ENCODE data around the gene CLEC9A. TPM values are rescaled to one million over a fixed set of nuclear protein-coding genes. Genes with fewer than 3 reads are reported as not detected.

Gene CLEC9A
- total and polyA plus RNA-seq, 12 donors = 0.07 to 0.23 (median 0.14) TPM; not detected in 7

DNA sequence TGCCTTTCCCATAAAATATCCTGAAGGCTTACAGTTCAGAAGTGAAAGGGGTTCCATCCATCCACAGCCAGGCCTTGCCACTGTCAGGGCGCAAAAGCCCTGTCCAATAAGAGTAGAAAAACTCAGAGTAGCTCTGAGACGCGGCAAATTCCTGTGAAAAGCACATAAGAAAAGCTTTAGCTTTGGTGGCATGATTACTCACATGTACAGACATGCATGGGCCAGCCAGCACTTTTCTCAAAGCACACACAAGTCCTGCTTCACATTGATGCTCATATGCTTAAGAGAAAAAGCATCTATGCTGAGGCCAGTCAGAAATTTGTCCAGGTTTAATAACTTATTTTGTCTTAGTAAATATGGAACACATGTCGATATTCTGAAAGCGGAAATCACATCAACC, 42.8 kb downstream of the CLEC9A start:
- Histone ChIP-seq H3K27ac (no peak overlapping the region), H3K36me3 (replicated peaks in 1 of 2) (no peaks in the 10 kb centered on the region), H3K27me3 (no peaks in the 10 kb centered on the region), H3K4me3 (no peak overlapping the region), H3K9me3 (replicated peaks in 1 of 3) (no peaks in the 10 kb centered on the region), H3K4me1 (replicated peaks in 1 of 2) (peaks cover 0 to 4% of the 10 kb centered on the region in 2 donors)
- no peak for DNase-seq
- 85 to 92% (median 88%) methylated on average over 5 of the region's 5 CpGs for WGBS, 4 donors
- TF ChIP-seq, protein P1, sequence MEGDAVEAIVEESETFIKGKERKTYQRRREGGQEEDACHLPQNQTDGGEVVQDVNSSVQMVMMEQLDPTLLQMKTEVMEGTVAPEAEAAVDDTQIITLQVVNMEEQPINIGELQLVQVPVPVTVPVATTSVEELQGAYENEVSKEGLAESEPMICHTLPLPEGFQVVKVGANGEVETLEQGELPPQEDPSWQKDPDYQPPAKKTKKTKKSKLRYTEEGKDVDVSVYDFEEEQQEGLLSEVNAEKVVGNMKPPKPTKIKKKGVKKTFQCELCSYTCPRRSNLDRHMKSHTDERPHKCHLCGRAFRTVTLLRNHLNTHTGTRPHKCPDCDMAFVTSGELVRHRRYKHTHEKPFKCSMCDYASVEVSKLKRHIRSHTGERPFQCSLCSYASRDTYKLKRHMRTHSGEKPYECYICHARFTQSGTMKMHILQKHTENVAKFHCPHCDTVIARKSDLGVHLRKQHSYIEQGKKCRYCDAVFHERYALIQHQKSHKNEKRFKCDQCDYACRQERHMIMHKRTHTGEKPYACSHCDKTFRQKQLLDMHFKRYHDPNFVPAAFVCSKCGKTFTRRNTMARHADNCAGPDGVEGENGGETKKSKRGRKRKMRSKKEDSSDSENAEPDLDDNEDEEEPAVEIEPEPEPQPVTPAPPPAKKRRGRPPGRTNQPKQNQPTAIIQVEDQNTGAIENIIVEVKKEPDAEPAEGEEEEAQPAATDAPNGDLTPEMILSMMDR (IDR thresholded peaks at IDR 0.05) = no peak
- TF ChIP-seq POLR2A (IDR thresholded peaks at IDR 0.05) = no peak
- intact Hi-C loops (cut with DNase I) = no loop called here

DNA sequence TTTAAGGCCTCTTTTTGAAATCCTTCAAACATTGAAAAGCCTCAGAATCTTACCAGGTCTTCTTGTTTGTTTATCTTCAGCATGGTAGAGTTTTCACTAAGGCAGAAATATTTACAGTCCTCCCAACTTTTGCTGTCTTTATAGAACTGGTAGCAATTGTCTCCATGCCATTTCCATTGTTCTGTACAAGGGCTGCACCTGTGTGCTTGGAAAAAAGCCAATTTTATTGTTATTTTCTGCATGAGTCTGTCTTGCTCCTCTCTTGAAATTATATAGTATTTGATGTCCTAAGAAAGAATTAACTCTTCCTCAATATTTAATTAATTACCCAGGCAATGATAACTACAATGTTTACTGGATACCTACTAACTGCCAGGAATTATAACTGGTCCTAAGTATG, 45.0 kb downstream of the CLEC9A start:
- Histone ChIP-seq H3K27ac (no peak overlapping the region), H3K9me3 (replicated peaks in 1 of 3) (no peaks in the 10 kb centered on the region), H3K27me3 (no peaks in the 10 kb centered on the region), H3K36me3 (replicated peaks in 1 of 2) (no peaks in the 10 kb centered on the region), H3K4me3 (no peak overlapping the region), H3K4me1 (replicated peaks in 1 of 2) (no peaks in the 10 kb centered on the region)
- no peak for TF ChIP-seq POLR2A (IDR thresholded peaks at IDR 0.05)
- TF ChIP-seq, protein P1 (IDR thresholded peaks at IDR 0.05) = no peak
- no peak for DNase-seq
- intact Hi-C loops (cut with DNase I) = no loop called here

DNA sequence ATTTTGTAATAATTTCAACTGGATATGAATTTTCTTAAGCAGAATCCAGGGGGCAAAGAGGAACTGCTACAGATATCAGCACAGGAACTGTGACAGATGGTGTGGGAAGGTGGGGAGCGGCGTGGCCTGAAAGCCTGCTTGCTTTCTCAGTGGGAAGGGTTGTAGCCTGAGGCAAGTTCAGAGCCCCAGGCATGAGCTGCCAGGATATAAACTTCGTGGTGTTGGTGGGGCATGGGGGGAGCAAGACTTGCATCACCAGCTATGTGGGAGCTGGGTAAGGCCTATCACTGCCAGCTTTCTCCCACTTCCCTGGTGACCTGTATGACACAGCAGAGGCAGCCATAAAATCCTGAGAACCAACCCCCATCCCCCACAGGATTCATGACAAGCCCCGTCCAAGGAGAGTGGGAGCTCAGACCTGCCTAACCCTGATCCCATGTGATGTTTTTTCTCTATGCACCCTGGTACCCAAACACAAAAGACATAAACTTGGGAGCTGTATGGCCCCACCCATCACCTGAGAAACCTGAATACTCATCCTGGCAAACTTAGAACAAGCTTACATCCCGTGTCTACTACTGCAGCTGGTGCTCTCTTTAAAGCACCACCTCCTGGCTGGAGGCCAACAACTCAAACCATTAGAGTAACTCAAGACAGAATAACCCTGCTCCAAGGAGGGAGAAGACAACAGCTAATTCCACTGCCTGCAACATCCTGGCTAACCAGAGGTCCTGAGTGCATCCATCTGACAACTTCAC, 51.8 kb downstream of the CLEC9A start:
- Histone ChIP-seq H3K4me1 (replicated peaks in 1 of 2) (no peaks in the 10 kb centered on the region), H3K27ac (no peak overlapping the region), H3K27me3 (no peaks in the 10 kb centered on the region), H3K4me3 (no peak overlapping the region), H3K36me3 (replicated peaks in 1 of 2) (no peaks in the 10 kb centered on the region), H3K9me3 (replicated peaks in 1 of 3) (no peaks in the 10 kb centered on the region)
- intact Hi-C loops (cut with DNase I) = no loop called here
- 67 to 84% (median 74%) methylated on average over 5 of the region's 5 CpGs for WGBS, 4 donors
- TF ChIP-seq, protein P1 (IDR thresholded peaks at IDR 0.05) = no peak
- no peak for TF ChIP-seq POLR2A (IDR thresholded peaks at IDR 0.05)
- DNase-seq = no peak

DNA sequence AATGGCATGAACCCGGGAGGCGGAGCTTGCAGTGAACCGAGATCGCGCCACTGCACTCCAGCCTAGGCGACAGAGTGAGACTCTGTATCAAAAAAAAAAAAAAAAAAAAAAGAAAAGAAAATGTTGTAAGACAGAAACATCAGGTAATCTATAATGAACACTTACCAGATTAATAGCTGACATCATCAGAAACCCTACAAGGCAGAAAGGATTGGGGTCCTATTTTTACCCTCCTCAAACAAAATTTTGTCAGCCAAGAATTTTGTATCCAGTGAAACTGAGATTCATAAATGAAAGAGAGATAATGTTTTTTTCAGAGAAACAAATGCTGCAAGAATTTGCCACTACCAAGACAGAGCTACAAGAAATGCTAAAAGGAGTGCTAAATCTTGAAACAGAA, 54.3 kb downstream of the CLEC9A start:
- no peaks in the 10 kb centered on the region for H3K4me1 ChIP-seq (replicated peaks in 1 of 2)
- no peaks in the 10 kb centered on the region for H3K36me3 ChIP-seq (replicated peaks in 1 of 2)
- no peak overlapping the region for H3K4me3 ChIP-seq
- intact Hi-C loops (cut with DNase I) = no loop called here
- no peak for DNase-seq
- TF ChIP-seq, protein P1 (IDR thresholded peaks at IDR 0.05) = no peak
- TF ChIP-seq POLR2A (IDR thresholded peaks at IDR 0.05) = no peak
- WGBS, 4 donors = 76 to 92% (median 81%) methylated on average over 6 of the region's 6 CpGs
- H3K27me3 ChIP-seq = no peaks in the 10 kb centered on the region
- no peaks in the 10 kb centered on the region for H3K9me3 ChIP-seq (replicated peaks in 1 of 3)
- H3K27ac ChIP-seq = no peak overlapping the region
